A549 (cell line): ENCODE data around the gene HES6.

ENCODE experiments used
- CBX8 ChIP-seq: fragments of 200-600 bp; sonication (generic); IDR thresholded peaks from 2 replicates; pipeline ENCODE4 v1.6.1; 2016
- CEBPB ChIP-seq, 2 experiments: fragments of >200 bp in 1 of 2; sonication (Bioruptor Twin) in 1 of 2; formaldehyde crosslinking in 1 of 2; IDR thresholded peaks; 2 replicates each; pipeline ENCODE4 v1.6.1; 2012 to 2016
- CTCF ChIP-seq: fragments of >200 bp; sonication (Bioruptor Twin); formaldehyde crosslinking; IDR thresholded peaks from 3 replicates; pipeline ENCODE4 v1.5.1; 2016
- EP300 ChIP-seq, 2 experiments: fragments of >200 bp; sonication (Bioruptor Twin); formaldehyde crosslinking; IDR thresholded peaks; 2 replicates in 1 of 2; 3 replicates in 1 of 2; pipeline ENCODE4 v1.6.1; 2016 to 2017
- HDAC2 ChIP-seq: fragments of 200-600 bp; sonication (generic); IDR thresholded peaks from 2 replicates; pipeline ENCODE4 v1.6.1; 2016
- HEYL ChIP-seq: fragments of 250-450 bp; sonication (Bioruptor Pico); IDR thresholded peaks from 2 replicates; pipeline ENCODE4 v1.8.0; 2021; ENCODE audit warnings: mild to moderate bottlenecking, moderate library complexity
- KDM1A ChIP-seq: fragments of 200-600 bp; sonication (generic); IDR thresholded peaks from 2 replicates; pipeline ENCODE4 v1.6.1; 2016; ENCODE audit warnings: low read depth, mild to moderate bottlenecking
- POLR2A ChIP-seq: IDR thresholded peaks from 2 replicates; pipeline ENCODE4 v1.6.1; 2012; ENCODE audit warnings: mild to moderate bottlenecking, low read length
- RAD21 ChIP-seq, 2 experiments: fragments of >200 bp in 1 of 2; sonication (Bioruptor Twin) in 1 of 2; formaldehyde crosslinking in 1 of 2; IDR thresholded peaks in 1 of 2; conservative IDR thresholded peaks in 1 of 2; 2 replicates in 1 of 2; 3 replicates in 1 of 2; pipeline ENCODE4 v1.6.1; 2012 to 2018; ENCODE audit warnings: inconsistent platforms in 1 of 2
- RNF2 ChIP-seq: fragments of 200-600 bp; sonication (generic); IDR thresholded peaks from 2 replicates; pipeline ENCODE4 v1.6.1; 2016; ENCODE audit warnings: low read depth, mild to moderate bottlenecking, antibody characterized with exemption, moderate library complexity, borderline replicate concordance
- USF2 ChIP-seq: fragments of 450-650 bp; IDR thresholded peaks from 2 replicates; pipeline ENCODE4 v1.6.1; 2014; ENCODE audit warnings: antibody characterized with exemption
- ZSCAN20 ChIP-seq: fragments of 250-450 bp; sonication (Bioruptor Pico); IDR thresholded peaks from 2 replicates; pipeline ENCODE4 v1.8.0; 2022; ENCODE audit warnings: mild to moderate bottlenecking, moderate library complexity

GRCh38 chr2:238267341-238267710 is 27.5 kb upstream of the HES6 start:
- TF ChIP-seq POLR2A (no peak), CBX8 (no peak), CTCF (no peak), KDM1A (no peak), HEYL (no peak), CEBPB (IDR thresholded peaks at IDR 0.05) (no peak), EP300 (IDR thresholded peaks at IDR 0.05) (no peak), HDAC2 (no peak), USF2 (no peak), RNF2 (no peak), RAD21 (conservative IDR thresholded peaks at IDR 0.05 in 1 of 2, IDR thresholded peaks at IDR 0.05 in 1 of 2) (no peak), ZSCAN20 (CRISPR knock-in tag) (no peak)
